Skin of body (tissue), 3 donors: Measurements from ENCODE around the gene TNFRSF9. TPM values are rescaled to one million over a fixed set of nuclear protein-coding genes. Genes with fewer than 3 reads are reported as not detected.

ENCODE experiments used
- DNase-seq: peaks from one replicate; lab custom pipeline; 2025; lab: John Stamatoyannopoulos, UW
- small RNA-seq: library from RNA; depleted of rRNA; stranded (forward); fragments of <200 nt; gene quantifications from one replicate; pipeline ENCODE3, GENCODE V24; 2014; ENCODE audit warnings: low replicate concordance
- total RNA-seq: library from RNA; depleted of rRNA; stranded (reverse); fragments of >200 nt; gene quantifications from one replicate; pipeline ENCODE4 v1.2.3, GENCODE V29; 2014

TNFRSF9 gene
- total RNA-seq, 1 donor from 2014 or later = 0.20 TPM

DNA sequence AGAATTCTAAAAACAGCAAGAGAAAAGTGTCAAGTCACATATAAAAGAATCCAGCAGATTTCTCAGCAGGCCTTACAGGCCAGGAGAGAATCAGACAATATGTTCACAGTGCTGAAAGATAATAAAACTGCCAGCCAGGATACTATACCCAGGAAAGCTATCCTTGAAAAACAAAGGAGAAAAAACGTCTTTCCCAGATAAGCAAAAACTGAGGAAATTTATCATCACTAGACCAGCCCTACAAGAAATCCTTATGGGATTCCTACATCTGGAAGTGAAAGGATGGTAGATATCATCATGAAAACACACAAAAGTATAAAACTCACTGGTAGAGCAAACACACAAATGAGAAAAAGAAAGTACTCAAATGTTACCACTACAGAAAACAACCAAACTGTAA, 62.6 kb downstream of the TNFRSF9 start:
- no peak for DNase-seq

- no peak for DNase-seq
Measured at GRCh38 chr1:7873801-7874795, 66.5 kb downstream of the TNFRSF9 start.

GRCh38 chr1:7871136-7871535, 69.5 kb downstream of the TNFRSF9 start:
- no peak for DNase-seq

DNA sequence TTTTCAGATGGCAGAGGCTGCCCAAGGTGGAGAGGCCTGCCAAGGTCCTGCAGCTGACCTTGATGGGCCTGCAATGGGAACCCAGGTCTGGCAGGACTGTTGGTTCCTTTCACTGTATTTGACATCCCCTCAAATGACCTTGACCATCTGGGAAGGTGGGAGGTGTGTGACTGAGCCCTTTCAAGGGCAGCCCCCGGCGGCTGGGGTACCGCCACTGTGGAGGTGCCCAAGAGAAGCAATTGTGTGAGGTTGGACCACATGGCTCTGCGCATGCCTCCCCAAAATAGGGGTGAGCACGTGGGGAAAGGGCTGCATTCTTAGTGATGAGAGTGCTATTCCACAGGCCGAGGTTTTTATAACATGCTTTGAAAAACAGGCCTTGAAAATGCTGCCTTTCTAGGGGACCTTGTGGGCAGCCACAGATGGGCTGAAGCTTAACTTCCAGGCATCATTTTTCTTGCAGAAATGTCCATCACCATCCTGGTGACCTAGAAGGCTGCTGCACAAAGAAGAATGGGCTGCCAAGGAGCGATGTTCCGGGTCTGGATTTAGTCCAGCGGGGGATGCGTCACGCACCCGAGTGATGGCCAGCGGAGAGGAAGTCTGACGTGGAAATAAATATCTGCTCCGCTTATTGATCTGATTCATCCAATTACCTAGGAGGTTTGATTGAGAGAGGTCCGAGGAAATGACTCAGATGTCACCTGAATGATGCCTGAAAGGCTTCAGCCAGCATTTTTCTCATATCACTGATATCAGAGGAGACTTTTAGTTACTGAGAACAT, 71.3 kb downstream of the TNFRSF9 start:
- DNase-seq = no peak

GRCh38 chr1:7868070-7868780, 72.4 kb downstream of the TNFRSF9 start:
- DNase-seq = no peak

DNA sequence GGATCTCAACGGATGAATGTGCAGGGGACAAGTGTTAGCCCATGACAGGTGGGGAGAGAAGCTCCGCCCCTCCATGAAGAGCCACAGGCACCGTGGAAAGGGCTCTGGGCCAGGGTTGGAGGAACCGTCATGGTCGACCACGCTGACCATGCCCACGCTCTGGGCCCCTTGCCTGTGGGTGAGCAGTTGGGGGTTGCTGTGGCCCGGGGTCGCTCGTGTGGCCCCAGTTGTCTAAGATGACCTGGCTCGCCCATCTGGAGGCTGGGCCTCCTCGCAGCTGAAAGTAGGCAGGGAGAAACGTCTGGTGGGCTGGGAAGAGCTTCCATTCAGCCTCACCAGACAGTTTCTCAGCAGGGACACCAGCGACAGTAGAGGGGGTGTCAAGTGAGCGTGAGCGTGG, 74.7 kb downstream of the TNFRSF9 start:
- no peak for DNase-seq

Small RNA genes lying within 50 kb of the gene (small RNA-seq; reads per million reads assigned to genes)
- not detected for gene RF00019

Other genes with a start within 250 kb of the TNFRSF9 start
- 62.6 TPM for gene VAMP3, start 169.5 kb downstream of the TNFRSF9 start, total RNA-seq
- 9.8 TPM for gene PER3, start 156.5 kb downstream of the TNFRSF9 start, total RNA-seq
- 0.30 TPM for gene UTS2, start 87.8 kb downstream of the TNFRSF9 start, total RNA-seq
- 146 TPM for gene PARK7, start 20.9 kb upstream of the TNFRSF9 start, total RNA-seq
- 59.0 TPM for gene ERRFI1, start 85.5 kb upstream of the TNFRSF9 start, total RNA-seq